Esophagus muscularis mucosa (tissue), 3 donors: Measurements from ENCODE around the gene LHX8.

Source experiments
- CTCF ChIP-seq, 3 experiments: fragments of 200-600 bp in 2 of 3; fragments of 450-650 bp in 1 of 3; sonication (generic) in 2 of 3; IDR thresholded peaks; one replicate each; pipeline ENCODE4 v1.5.1; 2017 to 2019; ENCODE audit warnings: antibody characterized with exemption in 3 of 3, mild to moderate bottlenecking in 2 of 3, moderate library complexity in 1 of 3
- POLR2A ChIP-seq: fragments of 450-650 bp; IDR thresholded peaks from one replicate; pipeline ENCODE4 v1.6.1; 2017; ENCODE audit warnings: antibody characterized with exemption, moderate library complexity, mild to moderate bottlenecking, low read depth

GRCh38 chr1:75125161-75125726, 8.9 kb upstream of the LHX8 start:
- no peak for TF ChIP-seq CTCF (IDR thresholded peaks at IDR 0.05)
- TF ChIP-seq POLR2A: no peak
